IPS DF 6.9 (cell line): ENCODE data around the gene AATF.

ENCODE experiments used
- DNase-seq: peaks from one replicate; pipeline ENCODE4 v3.0.0-alpha.2; 2013; ENCODE audit warnings: low read depth, low spot score
- H3K27ac ChIP-seq: one replicate; pipeline ENCODE4 v1.5.1; 2013; ENCODE audit warnings: low read length, control low read depth
- H3K27me3 ChIP-seq: 2 replicates; pipeline ENCODE4 v1.6.1; 2013; ENCODE audit warnings: mild to moderate bottlenecking, low read length; ENCODE audit not compliant: control insufficient read depth, insufficient read depth
- H3K36me3 ChIP-seq: 2 replicates; pipeline ENCODE4 v1.6.1; 2013; ENCODE audit warnings: low read length; ENCODE audit not compliant: control insufficient read depth, insufficient read depth
- H3K4me1 ChIP-seq: 2 replicates; pipeline ENCODE4 v1.6.1; 2013; ENCODE audit warnings: low read length; ENCODE audit not compliant: control insufficient read depth, insufficient read depth
- H3K4me3 ChIP-seq: 2 replicates; pipeline ENCODE4 v1.5.1; 2013; ENCODE audit warnings: mild to moderate bottlenecking, low read length
- H3K9me3 ChIP-seq: 2 replicates; pipeline ENCODE4 v1.6.1; 2013; ENCODE audit warnings: low read length, inconsistent platforms; ENCODE audit not compliant: control insufficient read depth, insufficient read depth
- WGBS: extraction: QIAGEN DNeasy Blood & Tissue Kit; methylation state at CpG from one replicate; pipeline ENCODE4 v1.1.7; 2013; ENCODE audit warnings: mixed read lengths, missing lambda C conversion rate; ENCODE audit not compliant: insufficient read length, insufficient coverage; 5-methylcytosine and 5-hydroxymethylcytosine counted together

Gene AATF

GRCh38 chr17:36951084-36951789 is 2.5 kb downstream of the AATF start:
- H3K27me3 ChIP-seq = peaks cover 20% of the 10 kb centered on the region
- H3K9me3 ChIP-seq = no peaks in the 10 kb centered on the region
- H3K27ac ChIP-seq = no peak overlapping the region
- H3K36me3 ChIP-seq = peaks cover 11% of the 10 kb centered on the region; the same call in 1 of the 2 replicates
- peaks cover 4% of the 10 kb centered on the region; the same call in 1 of the 2 replicates for H3K4me1 ChIP-seq
- H3K4me3 ChIP-seq = no peak overlapping the region
- DNase-seq = no peak
- no CpG with 5 or more reads among the region's 5 CpGs for WGBS

DNA sequence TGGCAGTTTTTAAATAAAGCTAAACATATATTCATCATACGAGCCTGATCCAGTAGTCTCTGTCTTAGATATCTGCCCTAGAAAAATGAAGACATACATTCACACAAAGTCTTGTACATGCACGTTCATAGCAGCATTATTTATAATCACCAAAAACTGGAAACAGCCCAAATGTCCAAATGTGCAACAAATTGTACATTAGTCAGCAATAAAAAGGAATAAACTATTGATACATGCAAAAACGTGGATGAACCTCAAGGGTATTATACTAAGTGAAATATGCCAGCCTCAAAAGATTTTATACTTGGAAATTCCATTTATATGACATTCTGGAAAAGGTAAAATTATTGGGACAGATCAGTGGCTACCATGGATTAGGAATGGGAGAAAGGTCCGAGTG is 22.8 kb downstream of the AATF start:
- Histone ChIP-seq H3K27ac (no peak overlapping the region), H3K4me1 (no peaks in the 10 kb centered on the region), H3K27me3 (no peaks in the 10 kb centered on the region), H3K4me3 (no peak overlapping the region), H3K9me3 (no peaks in the 10 kb centered on the region), H3K36me3 (no peaks in the 10 kb centered on the region)
- no peak for DNase-seq
- no CpG with 5 or more reads among the region's 4 CpGs for WGBS

DNA sequence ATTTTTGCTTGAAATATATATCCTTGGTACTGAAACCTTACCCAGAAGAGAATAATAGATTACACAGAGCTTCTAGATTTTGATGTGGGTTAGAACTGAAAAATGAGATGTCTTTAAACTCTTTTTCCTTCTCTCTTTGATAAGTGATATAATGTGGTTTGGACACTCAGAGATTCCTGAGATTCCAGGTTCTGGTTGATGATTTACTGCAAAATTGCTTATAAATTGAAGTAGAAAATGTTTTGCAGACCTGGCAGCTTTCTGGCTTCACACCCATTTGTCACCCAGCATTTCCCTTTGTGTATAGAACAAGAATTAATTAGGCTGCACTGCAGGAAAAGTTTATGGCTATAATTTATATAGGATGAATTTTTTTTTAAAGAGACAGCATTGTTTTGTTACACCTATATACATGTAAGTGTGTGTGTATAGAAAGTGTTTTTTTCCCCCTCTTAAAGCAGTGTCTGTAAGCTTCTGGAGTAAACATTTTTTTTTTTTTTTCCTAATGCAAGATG is 23.5 kb downstream of the AATF start:
- no peaks in the 10 kb centered on the region for H3K36me3 ChIP-seq
- no peak overlapping the region for H3K27ac ChIP-seq
- DNase-seq = no peak
- H3K9me3 ChIP-seq = no peaks in the 10 kb centered on the region
- no peak overlapping the region for H3K4me3 ChIP-seq
- H3K4me1 ChIP-seq = no peaks in the 10 kb centered on the region
- no peaks in the 10 kb centered on the region for H3K27me3 ChIP-seq

DNA sequence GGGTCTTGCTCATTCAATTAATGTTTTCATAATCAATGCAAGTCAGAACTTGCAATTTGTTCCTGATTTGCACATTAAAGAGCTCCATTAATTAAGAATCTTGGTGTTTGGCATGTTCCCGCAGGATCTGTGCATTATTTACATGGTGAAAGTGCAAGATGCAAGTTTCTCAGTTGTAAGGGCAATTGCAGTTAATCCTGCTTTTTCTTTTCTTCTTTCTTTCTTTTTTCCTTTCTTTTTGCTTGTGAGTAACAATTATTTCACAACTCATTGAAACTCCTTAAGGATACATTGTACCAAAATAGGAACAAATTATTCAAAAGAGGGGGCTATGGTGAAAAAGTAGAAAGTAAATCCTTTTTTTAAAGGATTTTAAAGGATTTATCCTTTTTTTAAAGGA is 24.2 kb downstream of the AATF start:
- WGBS = no CpG with 5 or more reads among the region's 1 CpG
- H3K4me1 ChIP-seq = no peaks in the 10 kb centered on the region

GRCh38 chr17:36975922-36976515 is 27.3 kb downstream of the AATF start:
- Histone ChIP-seq H3K4me3 (no peak overlapping the region), H3K27ac (no peak overlapping the region), H3K9me3 (no peaks in the 10 kb centered on the region), H3K27me3 (no peaks in the 10 kb centered on the region), H3K36me3 (no peaks in the 10 kb centered on the region), H3K4me1 (no peaks in the 10 kb centered on the region)
- WGBS = no CpG with 5 or more reads among the region's 1 CpG
- no peak for DNase-seq

More for the DNA sequence above, 24.2 kb downstream of the AATF start:
- Histone ChIP-seq H3K9me3 (no peaks in the 10 kb centered on the region), H3K27me3 (no peaks in the 10 kb centered on the region), H3K4me3 (no peak overlapping the region), H3K27ac (no peak overlapping the region), H3K36me3 (no peaks in the 10 kb centered on the region)
- DNase-seq = no peak

DNA sequence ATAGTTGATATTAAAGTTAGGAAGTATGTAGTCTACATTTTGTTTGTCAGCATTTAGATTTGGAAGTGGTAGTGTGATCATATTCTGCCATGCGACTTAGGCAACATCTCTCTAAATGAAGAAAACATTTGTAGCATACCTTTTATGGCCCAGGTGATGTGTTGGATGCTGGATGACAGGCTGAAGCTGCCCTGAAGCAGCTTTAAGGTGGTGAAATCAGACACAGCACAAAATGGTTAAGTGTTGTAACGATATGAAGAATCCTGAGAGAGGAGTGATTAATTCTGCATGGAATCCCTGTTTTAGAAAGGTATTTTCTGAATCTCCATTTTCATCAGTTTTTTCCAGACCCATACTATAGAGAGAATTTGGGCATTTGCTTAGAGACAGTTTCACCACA is 28.3 kb downstream of the AATF start:
- no peaks in the 10 kb centered on the region for H3K4me1 ChIP-seq
- no peaks in the 10 kb centered on the region for H3K36me3 ChIP-seq
- no peaks in the 10 kb centered on the region for H3K9me3 ChIP-seq
- no peaks in the 10 kb centered on the region for H3K27me3 ChIP-seq
- WGBS = no CpG with 5 or more reads among the region's 2 CpGs
- no peak overlapping the region for H3K27ac ChIP-seq
- no peak overlapping the region for H3K4me3 ChIP-seq
- no peak for DNase-seq

- Histone ChIP-seq H3K4me3 (no peak overlapping the region), H3K27me3 (no peaks in the 10 kb centered on the region), H3K27ac (no peak overlapping the region), H3K4me1 (no peaks in the 10 kb centered on the region), H3K36me3 (no peaks in the 10 kb centered on the region), H3K9me3 (no peaks in the 10 kb centered on the region)
- DNase-seq = no peak
- no CpG with 5 or more reads among the region's 2 CpGs for WGBS
Observed at GRCh38 chr17:36977568-36977967, 28.8 kb downstream of the AATF start.

GRCh38 chr17:36978810-36979564 is 30.2 kb downstream of the AATF start:
- H3K4me3 ChIP-seq = no peak overlapping the region
- no peaks in the 10 kb centered on the region for H3K4me1 ChIP-seq
- no peaks in the 10 kb centered on the region for H3K27me3 ChIP-seq
- H3K9me3 ChIP-seq = no peaks in the 10 kb centered on the region
- DNase-seq = no peak
- no peak overlapping the region for H3K27ac ChIP-seq
- WGBS = 100% methylated on average over 2 of the region's 11 CpGs
- no peaks in the 10 kb centered on the region for H3K36me3 ChIP-seq

DNA sequence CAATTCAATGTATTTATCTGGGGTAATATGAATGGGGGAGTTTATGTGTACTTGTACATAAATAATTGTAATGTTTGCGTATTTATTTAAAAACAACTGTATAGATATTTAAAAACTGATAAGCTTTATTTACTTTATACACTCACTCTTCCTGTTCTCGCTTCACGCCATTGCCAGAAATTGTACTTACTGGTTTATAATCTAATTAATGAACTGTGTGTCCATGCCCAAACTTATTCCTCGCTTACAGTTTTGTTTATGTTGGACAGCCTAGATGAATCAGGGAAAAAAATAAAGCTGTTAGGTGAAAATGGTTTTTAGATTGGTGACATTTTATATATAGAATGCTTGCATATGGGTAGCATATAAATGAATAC is 30.8 kb downstream of the AATF start:
- no CpG with 5 or more reads among the region's 4 CpGs for WGBS
- Histone ChIP-seq H3K27ac (no peak overlapping the region), H3K4me1 (no peaks in the 10 kb centered on the region), H3K4me3 (no peak overlapping the region), H3K27me3 (no peaks in the 10 kb centered on the region), H3K36me3 (no peaks in the 10 kb centered on the region), H3K9me3 (no peaks in the 10 kb centered on the region)
- DNase-seq = no peak

DNA sequence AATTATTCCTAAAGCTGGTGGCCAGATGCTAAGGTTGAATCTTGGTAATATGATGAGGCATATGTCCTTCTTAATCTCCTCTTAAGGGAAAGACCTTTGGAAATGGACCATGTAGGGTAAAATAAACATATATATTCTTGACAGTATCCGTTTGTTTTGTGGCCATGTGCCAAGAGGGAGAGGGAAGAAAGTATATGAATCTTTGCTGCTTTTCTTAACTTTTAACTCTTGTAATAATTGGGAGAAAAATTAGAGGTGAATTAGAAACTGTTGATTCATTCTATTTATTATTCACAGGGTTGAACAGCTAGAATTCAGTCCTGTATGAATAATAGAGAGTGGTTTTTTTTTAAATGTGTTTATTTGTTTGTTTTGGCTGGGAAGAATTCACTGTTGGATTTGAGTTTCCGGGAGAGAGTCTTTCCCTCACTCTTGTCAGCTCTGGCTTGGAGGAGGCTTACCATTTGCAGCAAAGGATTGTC is 31.6 kb downstream of the AATF start:
- Histone ChIP-seq H3K27ac (no peak overlapping the region), H3K4me1 (no peaks in the 10 kb centered on the region), H3K27me3 (no peaks in the 10 kb centered on the region), H3K36me3 (no peaks in the 10 kb centered on the region), H3K9me3 (no peaks in the 10 kb centered on the region), H3K4me3 (no peak overlapping the region)
- no peak for DNase-seq
- no CpG with 5 or more reads among the region's 2 CpGs for WGBS
